Liver (tissue), 9 donors: Measurements from ENCODE around the gene TCERG1L. TPM values are rescaled to one million over a fixed set of nuclear protein-coding genes. Genes with fewer than 3 reads are reported as not detected.

Experiments
- DNase-seq: peaks from one replicate; pipeline ENCODE4 v3.0.0-alpha.2; 2017; ENCODE audit warnings: low spot score
- H3K27ac ChIP-seq, 2 donors: one replicate each; pipeline ENCODE4 v1.7.0; 2013; ENCODE audit warnings: inconsistent platforms in 2 of 2, low read length in 2 of 2, control low read depth in 1 of 2, low read depth in 1 of 2, mild to moderate bottlenecking in 1 of 2
- H3K27me3 ChIP-seq, 4 donors: one replicate each; pipeline versions ENCODE4 v1.6.1 to v1.7.0; 2013; ENCODE audit warnings: low read length in 3 of 4, inconsistent platforms in 1 of 4, mild to moderate bottlenecking in 1 of 4, moderate library complexity in 1 of 4; ENCODE audit not compliant: control insufficient read depth in 4 of 4, insufficient read depth in 4 of 4
- H3K36me3 ChIP-seq, 4 donors: one replicate each; pipeline versions ENCODE4 v1.6.1 to v1.7.0; 2013; ENCODE audit warnings: low read length in 3 of 4, mild to moderate bottlenecking in 3 of 4, low read depth in 1 of 4, moderate library complexity in 1 of 4; ENCODE audit not compliant: control insufficient read depth in 4 of 4, insufficient read depth in 3 of 4
- H3K4me1 ChIP-seq, 4 donors: one replicate each; pipeline versions ENCODE4 v1.6.1 to v1.7.0; 2013; ENCODE audit warnings: low read length in 3 of 4, mild to moderate bottlenecking in 3 of 4, moderate library complexity in 1 of 4; ENCODE audit not compliant: control insufficient read depth in 4 of 4, insufficient read depth in 4 of 4
- H3K4me3 ChIP-seq, 3 donors: one replicate each; pipeline versions ENCODE4 v1.6.1 to v1.7.0; 2013; ENCODE audit warnings: low read length in 3 of 3, control low read depth in 1 of 3, low read depth in 1 of 3, mild to moderate bottlenecking in 1 of 3
- H3K9ac ChIP-seq, 2 donors: one replicate each; pipeline ENCODE4 v1.7.0; 2013; ENCODE audit warnings: low read length in 2 of 2, mild to moderate bottlenecking in 2 of 2, moderate library complexity in 2 of 2, control low read depth in 1 of 2, low read depth in 1 of 2
- H3K9me3 ChIP-seq, 4 donors: one replicate each; pipeline versions ENCODE4 v1.6.1 to v1.7.0; 2013; ENCODE audit warnings: low read length in 3 of 4; ENCODE audit not compliant: control insufficient read depth in 4 of 4
- EGR1 ChIP-seq, 2 donors: IDR thresholded peaks; 2 replicates each; pipeline ENCODE4 v1.6.1; 2016 to 2018; ENCODE audit warnings: antibody characterized with exemption in 2 of 2, low read depth in 2 of 2
- FOXA1 ChIP-seq: IDR thresholded peaks from 2 replicates; pipeline ENCODE4 v1.6.1; 2016; ENCODE audit warnings: antibody characterized with exemption
- FOXA2 ChIP-seq: IDR thresholded peaks from 2 replicates; pipeline ENCODE4 v1.6.1; 2016; ENCODE audit warnings: antibody characterized with exemption
- GABPA ChIP-seq, 2 donors: IDR thresholded peaks in 1 of 2; conservative IDR thresholded peaks in 1 of 2; 2 replicates each; pipeline ENCODE4 v1.6.1; 2016; ENCODE audit warnings: antibody characterized with exemption in 2 of 2, mild to moderate bottlenecking in 1 of 2, moderate library complexity in 1 of 2
- HNF4G ChIP-seq: IDR thresholded peaks from 2 replicates; pipeline ENCODE4 v1.6.1; 2016; ENCODE audit warnings: antibody characterized with exemption
- JUND ChIP-seq, 2 donors: IDR thresholded peaks; 2 replicates each; pipeline ENCODE4 v1.6.1; 2016; ENCODE audit warnings: antibody characterized with exemption in 2 of 2
- NR2F2 ChIP-seq: IDR thresholded peaks from 2 replicates; pipeline ENCODE4 v1.6.1; 2016; ENCODE audit warnings: antibody characterized with exemption
- RAD21 ChIP-seq, 2 donors: IDR thresholded peaks; 2 replicates each; pipeline ENCODE4 v1.6.1; 2016; ENCODE audit warnings: antibody characterized with exemption in 2 of 2, mild to moderate bottlenecking in 2 of 2
- RXRA ChIP-seq, 2 donors: IDR thresholded peaks; 2 replicates each; pipeline ENCODE4 v1.6.1; 2017 to 2018; ENCODE audit warnings: antibody characterized with exemption in 2 of 2, mild to moderate bottlenecking in 1 of 2
- SP1 ChIP-seq: IDR thresholded peaks from 2 replicates; pipeline ENCODE4 v1.6.1; 2018; ENCODE audit warnings: antibody characterized with exemption, mild to moderate bottlenecking
- TAF1 ChIP-seq: conservative IDR thresholded peaks from 2 replicates; pipeline ENCODE4 v1.6.1; 2016; ENCODE audit warnings: antibody characterized with exemption, mild to moderate bottlenecking
- YY1 ChIP-seq: IDR thresholded peaks from 2 replicates; pipeline ENCODE4 v1.6.1; 2016; ENCODE audit warnings: antibody characterized with exemption, mild to moderate bottlenecking
- WGBS: extraction: QIAGEN DNeasy Blood & Tissue Kit; methylation state at CpG from one replicate; pipeline ENCODE4 v1.1.7; 2013; 5-methylcytosine and 5-hydroxymethylcytosine counted together
- polyA plus RNA-seq, 2 donors: library from polyadenylated mRNA; stranded (reverse) in 1 of 2; unstranded in 1 of 2; fragments of 200-250 nt in 1 of 2; fragments of >200 nt in 1 of 2; fragmentation: Nextera tagmentation in 1 of 2; extraction: Ambion mirVana in 1 of 2; gene quantifications; one replicate each; pipeline versions ENCODE4 v1.2.1 to v1.2.3, GENCODE V29; 2013 to 2015
- total RNA-seq, 2 donors: library from RNA; depleted of rRNA; stranded (reverse); fragments of >200 nt; gene quantifications; one replicate each; pipeline ENCODE4 v1.2.3, GENCODE V29; 2014
- TF ChIP-seq, protein P1 (sequence below): IDR thresholded peaks from 2 replicates; pipeline ENCODE4 v1.6.1; 2016; ENCODE audit warnings: antibody characterized with exemption, mild to moderate bottlenecking
- TF ChIP-seq, protein P2 (sequence below): fragments of 150-350 bp; IDR thresholded peaks from 2 replicates; pipeline ENCODE4 v1.5.1; 2017; ENCODE audit warnings: improper control_type of control experiment, low read depth, low read length; ENCODE audit not compliant: missing input control
- TF ChIP-seq, protein P3 (sequence below): IDR thresholded peaks from 2 replicates; pipeline ENCODE4 v1.6.1; 2016; ENCODE audit warnings: antibody characterized with exemption
- TF ChIP-seq, protein P4 (sequence below): IDR thresholded peaks from 2 replicates; pipeline ENCODE4 v1.6.1; 2016; ENCODE audit warnings: antibody characterized with exemption
- TF ChIP-seq, protein P5 (sequence below): IDR thresholded peaks from 2 replicates; pipeline ENCODE4 v1.6.1; 2016; ENCODE audit warnings: antibody characterized with exemption
- donor health status: healthy.
- donor health status: healthy.
- donor health status: healthy.
- donor health status: healthy.
- donor health status: healthy.

The TCERG1L gene
- total and polyA plus RNA-seq, 4 donors: not detected

GRCh38 chr10:131167036-131167860, 144.3 kb downstream of the TCERG1L start:
- WGBS: 72% methylated on average over 13 of the region's 13 CpGs
- TF ChIP-seq, protein P1, sequence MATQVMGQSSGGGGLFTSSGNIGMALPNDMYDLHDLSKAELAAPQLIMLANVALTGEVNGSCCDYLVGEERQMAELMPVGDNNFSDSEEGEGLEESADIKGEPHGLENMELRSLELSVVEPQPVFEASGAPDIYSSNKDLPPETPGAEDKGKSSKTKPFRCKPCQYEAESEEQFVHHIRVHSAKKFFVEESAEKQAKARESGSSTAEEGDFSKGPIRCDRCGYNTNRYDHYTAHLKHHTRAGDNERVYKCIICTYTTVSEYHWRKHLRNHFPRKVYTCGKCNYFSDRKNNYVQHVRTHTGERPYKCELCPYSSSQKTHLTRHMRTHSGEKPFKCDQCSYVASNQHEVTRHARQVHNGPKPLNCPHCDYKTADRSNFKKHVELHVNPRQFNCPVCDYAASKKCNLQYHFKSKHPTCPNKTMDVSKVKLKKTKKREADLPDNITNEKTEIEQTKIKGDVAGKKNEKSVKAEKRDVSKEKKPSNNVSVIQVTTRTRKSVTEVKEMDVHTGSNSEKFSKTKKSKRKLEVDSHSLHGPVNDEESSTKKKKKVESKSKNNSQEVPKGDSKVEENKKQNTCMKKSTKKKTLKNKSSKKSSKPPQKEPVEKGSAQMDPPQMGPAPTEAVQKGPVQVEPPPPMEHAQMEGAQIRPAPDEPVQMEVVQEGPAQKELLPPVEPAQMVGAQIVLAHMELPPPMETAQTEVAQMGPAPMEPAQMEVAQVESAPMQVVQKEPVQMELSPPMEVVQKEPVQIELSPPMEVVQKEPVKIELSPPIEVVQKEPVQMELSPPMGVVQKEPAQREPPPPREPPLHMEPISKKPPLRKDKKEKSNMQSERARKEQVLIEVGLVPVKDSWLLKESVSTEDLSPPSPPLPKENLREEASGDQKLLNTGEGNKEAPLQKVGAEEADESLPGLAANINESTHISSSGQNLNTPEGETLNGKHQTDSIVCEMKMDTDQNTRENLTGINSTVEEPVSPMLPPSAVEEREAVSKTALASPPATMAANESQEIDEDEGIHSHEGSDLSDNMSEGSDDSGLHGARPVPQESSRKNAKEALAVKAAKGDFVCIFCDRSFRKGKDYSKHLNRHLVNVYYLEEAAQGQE: no peak
- TF ChIP-seq TAF1 (no peak), SP1 (no peak), HNF4G (no peak), EGR1 (IDR thresholded peaks at IDR 0.05; ENCODE audit: low read depth in 2 of 2) (no peak), JUND (IDR thresholded peaks at IDR 0.05) (no peak)
- TF ChIP-seq, protein P2, sequence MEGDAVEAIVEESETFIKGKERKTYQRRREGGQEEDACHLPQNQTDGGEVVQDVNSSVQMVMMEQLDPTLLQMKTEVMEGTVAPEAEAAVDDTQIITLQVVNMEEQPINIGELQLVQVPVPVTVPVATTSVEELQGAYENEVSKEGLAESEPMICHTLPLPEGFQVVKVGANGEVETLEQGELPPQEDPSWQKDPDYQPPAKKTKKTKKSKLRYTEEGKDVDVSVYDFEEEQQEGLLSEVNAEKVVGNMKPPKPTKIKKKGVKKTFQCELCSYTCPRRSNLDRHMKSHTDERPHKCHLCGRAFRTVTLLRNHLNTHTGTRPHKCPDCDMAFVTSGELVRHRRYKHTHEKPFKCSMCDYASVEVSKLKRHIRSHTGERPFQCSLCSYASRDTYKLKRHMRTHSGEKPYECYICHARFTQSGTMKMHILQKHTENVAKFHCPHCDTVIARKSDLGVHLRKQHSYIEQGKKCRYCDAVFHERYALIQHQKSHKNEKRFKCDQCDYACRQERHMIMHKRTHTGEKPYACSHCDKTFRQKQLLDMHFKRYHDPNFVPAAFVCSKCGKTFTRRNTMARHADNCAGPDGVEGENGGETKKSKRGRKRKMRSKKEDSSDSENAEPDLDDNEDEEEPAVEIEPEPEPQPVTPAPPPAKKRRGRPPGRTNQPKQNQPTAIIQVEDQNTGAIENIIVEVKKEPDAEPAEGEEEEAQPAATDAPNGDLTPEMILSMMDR: no peak
- no peaks in the 10 kb centered on the region for H3K4me1 ChIP-seq
- H3K27ac ChIP-seq: no peak overlapping the region
- DNase-seq: no peak
- H3K36me3 ChIP-seq: no peaks in the 10 kb centered on the region
- no peak overlapping the region for H3K4me3 ChIP-seq
- no peak overlapping the region for H3K9ac ChIP-seq
- peaks cover 0 to 5% (median 0%) of the 10 kb centered on the region in 4 donors for H3K27me3 ChIP-seq
- no peaks in the 10 kb centered on the region for H3K9me3 ChIP-seq

DNA sequence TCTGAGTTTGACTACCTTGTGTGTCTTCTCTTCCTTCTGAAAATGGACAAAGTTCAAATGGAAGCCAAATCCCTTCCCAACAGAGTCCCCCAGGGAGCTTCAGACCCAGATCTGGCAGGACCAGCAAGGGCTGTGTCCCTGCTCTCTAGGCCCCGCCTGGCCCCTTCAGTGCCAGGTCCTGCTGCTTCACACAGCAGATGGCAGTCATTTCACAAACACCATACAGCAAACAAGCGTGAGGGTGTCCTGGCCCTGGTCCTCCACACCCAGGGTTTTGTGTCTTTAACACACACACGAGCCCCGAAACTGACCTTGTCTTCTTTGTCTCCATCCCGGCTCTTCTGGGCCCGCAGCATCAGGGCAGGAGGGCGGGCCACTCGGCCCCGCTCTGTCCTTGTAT, 145.0 kb downstream of the TCERG1L start:
- no peak overlapping the region for H3K4me3 ChIP-seq
- 89% methylated on average over 9 of the region's 9 CpGs for WGBS
- no peaks in the 10 kb centered on the region for H3K9me3 ChIP-seq
- H3K27ac ChIP-seq: no peak overlapping the region
- H3K27me3 ChIP-seq: peaks cover 0 to 5% (median 0%) of the 10 kb centered on the region in 4 donors
- H3K9ac ChIP-seq: no peak overlapping the region
- H3K36me3 ChIP-seq: no peaks in the 10 kb centered on the region
- no peak for DNase-seq
- no peaks in the 10 kb centered on the region for H3K4me1 ChIP-seq
- no peak for TF ChIP-seq YY1
- no peak for TF ChIP-seq RXRA (IDR thresholded peaks at IDR 0.05)
- TF ChIP-seq FOXA1: no peak
- TF ChIP-seq, protein P2: no peak
- TF ChIP-seq HNF4G: no peak
- TF ChIP-seq FOXA2: no peak
- no peak for TF ChIP-seq RAD21 (IDR thresholded peaks at IDR 0.05)
- no peak for TF ChIP-seq SP1
- TF ChIP-seq, protein P3, sequence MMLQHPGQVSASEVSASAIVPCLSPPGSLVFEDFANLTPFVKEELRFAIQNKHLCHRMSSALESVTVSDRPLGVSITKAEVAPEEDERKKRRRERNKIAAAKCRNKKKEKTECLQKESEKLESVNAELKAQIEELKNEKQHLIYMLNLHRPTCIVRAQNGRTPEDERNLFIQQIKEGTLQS: no peak
- no peak for TF ChIP-seq NR2F2
- TF ChIP-seq, protein P4, sequence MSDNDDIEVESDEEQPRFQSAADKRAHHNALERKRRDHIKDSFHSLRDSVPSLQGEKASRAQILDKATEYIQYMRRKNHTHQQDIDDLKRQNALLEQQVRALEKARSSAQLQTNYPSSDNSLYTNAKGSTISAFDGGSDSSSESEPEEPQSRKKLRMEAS: no peak
- no peak for TF ChIP-seq JUND (IDR thresholded peaks at IDR 0.05)
- TF ChIP-seq GABPA (IDR thresholded peaks at IDR 0.05 in 1 of 2, conservative IDR thresholded peaks at IDR 0.05 in 1 of 2): no peak
- TF ChIP-seq TAF1: no peak
- no peak for TF ChIP-seq EGR1 (IDR thresholded peaks at IDR 0.05; ENCODE audit: low read depth in 2 of 2)
- TF ChIP-seq, protein P5, sequence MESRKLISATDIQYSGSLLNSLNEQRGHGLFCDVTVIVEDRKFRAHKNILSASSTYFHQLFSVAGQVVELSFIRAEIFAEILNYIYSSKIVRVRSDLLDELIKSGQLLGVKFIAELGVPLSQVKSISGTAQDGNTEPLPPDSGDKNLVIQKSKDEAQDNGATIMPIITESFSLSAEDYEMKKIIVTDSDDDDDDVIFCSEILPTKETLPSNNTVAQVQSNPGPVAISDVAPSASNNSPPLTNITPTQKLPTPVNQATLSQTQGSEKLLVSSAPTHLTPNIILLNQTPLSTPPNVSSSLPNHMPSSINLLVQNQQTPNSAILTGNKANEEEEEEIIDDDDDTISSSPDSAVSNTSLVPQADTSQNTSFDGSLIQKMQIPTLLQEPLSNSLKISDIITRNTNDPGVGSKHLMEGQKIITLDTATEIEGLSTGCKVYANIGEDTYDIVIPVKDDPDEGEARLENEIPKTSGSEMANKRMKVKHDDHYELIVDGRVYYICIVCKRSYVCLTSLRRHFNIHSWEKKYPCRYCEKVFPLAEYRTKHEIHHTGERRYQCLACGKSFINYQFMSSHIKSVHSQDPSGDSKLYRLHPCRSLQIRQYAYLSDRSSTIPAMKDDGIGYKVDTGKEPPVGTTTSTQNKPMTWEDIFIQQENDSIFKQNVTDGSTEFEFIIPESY: no peak
